CD14-positive monocyte (primary cell): ENCODE measurements around the gene NKX2-1. TPM values are rescaled to one million over a fixed set of nuclear protein-coding genes. Genes with fewer than 3 reads are reported as not detected.

Experiments
- DNase-seq, 3 donors: peaks; one replicate each; pipeline ENCODE4 v3.0.0-alpha.2; 2011 to 2022
- H2AFZ ChIP-seq: 2 replicates; pipeline ENCODE4 v1.6.0; 2012; ENCODE audit warnings: mild to moderate bottlenecking, low read depth, low read length, inconsistent platforms; ENCODE audit not compliant: insufficient read depth, poor library complexity, severe bottlenecking
- H3K27ac ChIP-seq, 2 donors: 1 replicate in 1 of 2; 2 replicates in 1 of 2; pipeline ENCODE4 v1.5.1; 2012 to 2013; ENCODE audit warnings: low read length in 2 of 2, control low read depth in 1 of 2, inconsistent platforms in 1 of 2, low read depth in 1 of 2, mild to moderate bottlenecking in 1 of 2
- H3K27me3 ChIP-seq, 2 donors: one replicate each; pipeline versions ENCODE4 v1.6.0 to v1.6.1; 2011 to 2013; ENCODE audit warnings: low read length in 2 of 2; ENCODE audit not compliant: control insufficient read depth in 2 of 2, insufficient read depth in 2 of 2
- H3K36me3 ChIP-seq, 2 donors: replicated peaks in 1 of 2; 1 replicate in 1 of 2; 2 replicates in 1 of 2; pipeline versions ENCODE4 v1.5.1 to v1.6.1; 2012 to 2013; ENCODE audit warnings: low read length in 2 of 2, control low read depth in 1 of 2, inconsistent platforms in 1 of 2, mild to moderate bottlenecking in 1 of 2; ENCODE audit not compliant: insufficient read depth in 2 of 2, control insufficient read depth in 1 of 2
- H3K4me1 ChIP-seq, 2 donors: 1 replicate in 1 of 2; 2 replicates in 1 of 2; pipeline versions ENCODE4 v1.5.1 to v1.6.1; 2012 to 2013; ENCODE audit warnings: low read length in 2 of 2, control low read depth in 1 of 2, inconsistent platforms in 1 of 2, mild to moderate bottlenecking in 1 of 2, moderate library complexity in 1 of 2; ENCODE audit not compliant: insufficient read depth in 2 of 2, control insufficient read depth in 1 of 2
- H3K4me2 ChIP-seq: replicated peaks from 2 replicates; pipeline ENCODE3; 2012; ENCODE audit warnings: low read length, moderate library complexity, mild to moderate bottlenecking; ENCODE audit not compliant: poor library complexity, severe bottlenecking; ENCODE audit errors: extremely low read depth
- H3K4me3 ChIP-seq, 3 experiments: fragments of 200-600 bp in 1 of 3; sonication (generic) in 1 of 3; replicated peaks in 1 of 3; 1 replicate in 2 of 3; 2 replicates in 1 of 3; pipeline ENCODE4 v1.5.1; 2011 to 2013; ENCODE audit warnings: low read length in 3 of 3, mild to moderate bottlenecking in 3 of 3, control low read depth in 2 of 3, low read depth in 2 of 3, inconsistent platforms in 1 of 3, moderate library complexity in 1 of 3
- H3K79me2 ChIP-seq: 2 replicates; pipeline ENCODE4 v1.6.0; 2012; ENCODE audit warnings: mild to moderate bottlenecking, control low read depth, inconsistent platforms, low read length, moderate library complexity; ENCODE audit not compliant: insufficient read depth
- H3K9ac ChIP-seq: 2 replicates; pipeline ENCODE4 v1.6.0; 2017; ENCODE audit warnings: low read length, mild to moderate bottlenecking; ENCODE audit not compliant: insufficient read depth, poor library complexity, severe bottlenecking
- H3K9me3 ChIP-seq, 2 donors: replicated peaks in 1 of 2; 1 replicate in 1 of 2; 2 replicates in 1 of 2; pipeline versions ENCODE4 v1.5.1 to v1.6.1; 2012 to 2013; ENCODE audit warnings: low read length in 2 of 2, control low read depth in 1 of 2; ENCODE audit not compliant: control insufficient read depth in 1 of 2, insufficient read depth in 1 of 2
- H4K20me1 ChIP-seq: 2 replicates; pipeline ENCODE4 v1.6.0; 2012; ENCODE audit warnings: mild to moderate bottlenecking, low read length, control low read depth, moderate library complexity; ENCODE audit not compliant: insufficient read depth
- H3K27ac Mint-ChIP-seq, 7 donors: one replicate each; pipeline ENCODE4 v1.8.0; 2020; ENCODE audit warnings: mild to moderate bottlenecking in 7 of 7, mixed read lengths in 7 of 7, moderate library complexity in 6 of 7, inconsistent platforms in 2 of 7
- H3K27me3 Mint-ChIP-seq, 3 donors: one replicate each; pipeline ENCODE4 v1.8.0; 2021 to 2022; ENCODE audit warnings: low read depth in 3 of 3, mild to moderate bottlenecking in 3 of 3, mixed read lengths in 3 of 3, moderate library complexity in 3 of 3, inconsistent platforms in 1 of 3
- H3K36me3 Mint-ChIP-seq, 2 donors: one replicate each; pipeline ENCODE4 v1.8.0; 2020; ENCODE audit warnings: mixed read lengths in 2 of 2, inconsistent platforms in 1 of 2, mild to moderate bottlenecking in 1 of 2
- H3K4me1 Mint-ChIP-seq: one replicate; pipeline ENCODE4 v1.8.0; 2020; ENCODE audit warnings: mild to moderate bottlenecking, mixed read lengths
- H3K4me3 Mint-ChIP-seq, 2 donors: one replicate each; pipeline ENCODE4 v1.8.0; 2020; ENCODE audit warnings: mild to moderate bottlenecking in 2 of 2, mixed read lengths in 2 of 2, moderate library complexity in 1 of 2
- H3K9me3 Mint-ChIP-seq, 7 donors: one replicate each; pipeline ENCODE4 v1.8.0; 2020 to 2022; ENCODE audit warnings: mixed read lengths in 7 of 7, mild to moderate bottlenecking in 6 of 7, moderate library complexity in 6 of 7, inconsistent platforms in 2 of 7
- CTCF ChIP-seq: fragments of 200-600 bp; IDR thresholded peaks from one replicate; pipeline ENCODE4 v1.8.0; 2022; ENCODE audit warnings: antibody characterized with exemption, mild to moderate bottlenecking
- whole genome bisulfite sequencing: methylation state at CpG from one replicate; pipeline ENCODE4 v1.1.5; 2013; ENCODE audit warnings: missing lambda C conversion rate; ENCODE audit not compliant: insufficient coverage; 5-methylcytosine and 5-hydroxymethylcytosine counted together
- intact Hi-C, 2 donors: fragments of 100-400 bp; cut with micrococcal nuclease; formaldehyde crosslinking; loops; one replicate each; pipeline versions ENCODE4 v1.15.0 to v1.15.1; 2023
- polyA plus RNA-seq, 3 donors: library from polyadenylated mRNA; depleted of rRNA in 1 of 3; unstranded in 2 of 3; stranded (reverse) in 1 of 3; fragments of 300-500 nt in 2 of 3; fragments of >200 nt in 1 of 3; fragmentation: Illumina TruSeq in 2 of 3; gene quantifications; 1 replicate in 2 of 3; 2 replicates in 1 of 3; pipeline ENCODE4 v1.2.3, GENCODE V29; 2012 to 2021

NKX2-1 gene
- polyA plus RNA-seq, 3 donors, result not detected

GRCh38 chr14:36524220-36524837 is 4.3 kb upstream of the NKX2-1 start:
- H3K36me3 Mint-ChIP-seq, result peaks cover 0 to 10% of the 10 kb centered on the region in 2 donors
- TF ChIP-seq CTCF, result no peak
- intact Hi-C loops, result no loop called here
- peak overlapping the region in 1 of 2 donors; percentile 72 for H3K4me3 Mint-ChIP-seq
- peaks cover 7% of the 10 kb centered on the region for H3K4me1 Mint-ChIP-seq
- no peak overlapping the region for H3K4me2 ChIP-seq
- no peak overlapping the region for H3K27ac Mint-ChIP-seq
- H3K4me1 ChIP-seq, result no peaks in the 10 kb centered on the region
- H4K20me1 ChIP-seq, result no peaks in the 10 kb centered on the region
- no peak overlapping the region for H2AFZ ChIP-seq
- H3K27me3 ChIP-seq, result peaks cover 67 to 94% of the 10 kb centered on the region in 2 donors
- peaks cover 0 to 50% of the 10 kb centered on the region in 2 donors for H3K9me3 ChIP-seq
- H3K9me3 Mint-ChIP-seq, result peaks cover 0 to 23% (median 12%) of the 10 kb centered on the region in 7 donors
- no peaks in the 10 kb centered on the region for H3K36me3 ChIP-seq
- H3K9ac ChIP-seq, result no peak overlapping the region
- H3K27me3 Mint-ChIP-seq, result peaks cover 89 to 96% (median 93%) of the 10 kb centered on the region in 3 donors
- WGBS, result 7% methylated on average over 32 of the region's 38 CpGs
- H3K79me2 ChIP-seq, result no peaks in the 10 kb centered on the region
- H3K4me3 ChIP-seq, result no peak overlapping the region
- no peak for DNase-seq
- H3K27ac ChIP-seq, result no peak overlapping the region

- H3K27ac Mint-ChIP-seq, result no peak overlapping the region
- Histone ChIP-seq H3K79me2 (no peaks in the 10 kb centered on the region), H3K27me3 (peaks cover 69 to 97% of the 10 kb centered on the region in 2 donors), H2AFZ (no peak overlapping the region), H3K4me1 (no peaks in the 10 kb centered on the region), H3K4me2 (no peak overlapping the region), H3K9ac (no peak overlapping the region), H3K36me3 (no peaks in the 10 kb centered on the region), H3K27ac (no peak overlapping the region), H4K20me1 (no peaks in the 10 kb centered on the region), H3K4me3 (no peak overlapping the region), H3K9me3 (peaks cover 0 to 54% of the 10 kb centered on the region in 2 donors)
- no peak for DNase-seq
- 9% methylated on average over 29 of the region's 35 CpGs for WGBS
- peaks cover 0 to 10% of the 10 kb centered on the region in 2 donors for H3K36me3 Mint-ChIP-seq
- intact Hi-C loops, result no loop called here
- peaks cover 10% of the 10 kb centered on the region for H3K4me1 Mint-ChIP-seq
- peaks cover 0 to 24% (median 12%) of the 10 kb centered on the region in 7 donors for H3K9me3 Mint-ChIP-seq
- no peak for TF ChIP-seq CTCF
- H3K27me3 Mint-ChIP-seq, result peaks cover 94 to 99% (median 94%) of the 10 kb centered on the region in 3 donors
- H3K4me3 Mint-ChIP-seq, result peak overlapping the region in 1 of 2 donors; percentile 72
Measured at GRCh38 chr14:36522972-36523715, 3.1 kb upstream of the NKX2-1 start.
